Stimulated activated CD4-positive, alpha-beta T cell treated with anti-CD3 and anti-CD28 coated beads, Interleukin-4, amount 100 ng/mL, for 4 hours (primary cell): ENCODE data around the gene PROKR1.
"Not testable (repeated sequence)": the region's sequence is repeated elsewhere in the genome, so short reads cannot be mapped to it uniquely, and the experiment has no call there.

Experiments
- DNase-seq, 2 experiments: peaks; one replicate each; pipeline ENCODE4 v3.0.0-alpha.2; 2020

The PROKR1 gene

GRCh38 chr2:68659081-68659480, 15.7 kb downstream of the PROKR1 start:
- DNase-seq, result no peak

- DNase-seq, result no peak
Measured at GRCh38 chr2:68660658-68661057, 17.3 kb downstream of the PROKR1 start.

GRCh38 chr2:68662466-68662865, 19.1 kb downstream of the PROKR1 start:
- no peak for DNase-seq

GRCh38 chr2:68663371-68664156, 20.2 kb downstream of the PROKR1 start:
- DNase-seq, result no peak

GRCh38 chr2:68667371-68667770, 24.0 kb downstream of the PROKR1 start:
- no peak for DNase-seq

- no peak for DNase-seq
Measured at GRCh38 chr2:68669651-68670050, 26.3 kb downstream of the PROKR1 start.

- no peak for DNase-seq
Measured at GRCh38 chr2:68671961-68672360, 28.6 kb downstream of the PROKR1 start.

GRCh38 chr2:68673631-68674030, 30.3 kb downstream of the PROKR1 start:
- DNase-seq, result no peak

GRCh38 chr2:68675470-68675869, 32.1 kb downstream of the PROKR1 start:
- no peak for DNase-seq

- not testable (repeated sequence) for DNase-seq
Measured at GRCh38 chr2:68677837-68678236, 34.5 kb downstream of the PROKR1 start.

- not testable (repeated sequence) for DNase-seq
Measured at GRCh38 chr2:68679166-68679916, 36.0 kb downstream of the PROKR1 start.

GRCh38 chr2:68679917-68680267, 36.5 kb downstream of the PROKR1 start:
- DNase-seq, result not testable (repeated sequence)

- DNase-seq, result no peak
Measured at GRCh38 chr2:68684197-68684596, 40.8 kb downstream of the PROKR1 start.

- no peak for DNase-seq
Measured at GRCh38 chr2:68686178-68686577, 42.8 kb downstream of the PROKR1 start.

GRCh38 chr2:68687018-68687417, 43.6 kb downstream of the PROKR1 start:
- DNase-seq, result no peak

GRCh38 chr2:68689553-68690537, 46.5 kb downstream of the PROKR1 start:
- DNase-seq, result no peak

- no peak for DNase-seq
Measured at GRCh38 chr2:68690851-68691250, 47.5 kb downstream of the PROKR1 start.

- DNase-seq, result no peak
Measured at GRCh38 chr2:68692511-68692910, 49.1 kb downstream of the PROKR1 start.

GRCh38 chr2:68693951-68694350, 50.6 kb downstream of the PROKR1 start:
- DNase-seq, result no peak

GRCh38 chr2:68695971-68696370, 52.6 kb downstream of the PROKR1 start:
- DNase-seq, result no peak

GRCh38 chr2:68696554-68696953, 53.2 kb downstream of the PROKR1 start:
- DNase-seq, result no peak

GRCh38 chr2:68698567-68699377, 55.4 kb downstream of the PROKR1 start:
- DNase-seq, result no peak
